Stimulated activated CD8-positive, alpha-beta memory T cell treated with anti-CD3 and anti-CD28 coated beads, Interleukin-12 subunit alpha, Interleukin-12 subunit beta, amount 100 ng/mL, for 24 hours (primary cell): ENCODE results near the gene ITLN2.
"Not testable (repeated sequence)": the region's sequence is repeated elsewhere in the genome, so short reads cannot be mapped to it uniquely, and the experiment has no call there.

Experiments used
- DNase-seq: peaks from one replicate; pipeline ENCODE4 v3.0.0-alpha.2; 2020; ENCODE audit errors: extremely low read depth

The ITLN2 gene

DNA sequence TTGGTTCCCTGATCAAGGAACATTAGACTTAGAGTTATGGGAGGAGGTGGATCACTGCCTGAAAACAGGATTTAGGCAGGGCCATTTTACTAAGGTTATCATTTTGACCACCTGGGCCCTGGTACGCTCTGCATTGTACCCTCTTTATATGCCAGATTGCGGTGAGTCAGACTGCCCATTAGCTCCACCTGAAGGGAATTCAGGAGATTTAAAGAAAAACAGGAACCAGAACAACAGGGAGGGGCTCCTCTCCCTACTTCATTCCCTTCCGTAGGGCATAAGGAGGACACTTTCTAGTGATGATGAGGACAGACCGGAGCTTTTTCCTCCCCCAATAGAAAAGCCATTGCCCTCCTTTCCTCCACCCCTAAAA, 49.0 kb downstream of the ITLN2 start:
- DNase-seq, result no peak

GRCh38 chr1:160904783-160905616, 49.6 kb downstream of the ITLN2 start:
- no peak for DNase-seq

DNA sequence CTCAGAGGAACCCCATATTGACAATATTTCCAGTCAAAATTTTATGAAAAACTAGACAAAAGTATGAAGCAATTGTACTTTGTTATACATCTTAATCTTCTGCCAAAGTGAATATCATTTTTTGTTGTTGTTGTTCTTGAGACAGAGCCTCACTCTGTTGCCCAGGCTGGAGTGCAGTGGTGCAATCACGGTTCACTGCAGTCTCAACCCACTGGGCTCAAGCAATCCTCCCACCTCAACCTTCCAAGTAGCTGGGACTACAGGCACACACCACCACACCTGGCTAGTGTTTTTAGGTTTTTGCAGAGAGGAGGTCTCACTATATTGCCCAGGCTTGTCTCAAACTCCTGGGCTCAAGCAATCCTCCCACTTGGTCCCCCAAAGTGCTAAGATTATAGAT, 52.4 kb downstream of the ITLN2 start:
- not testable (repeated sequence) for DNase-seq

DNA sequence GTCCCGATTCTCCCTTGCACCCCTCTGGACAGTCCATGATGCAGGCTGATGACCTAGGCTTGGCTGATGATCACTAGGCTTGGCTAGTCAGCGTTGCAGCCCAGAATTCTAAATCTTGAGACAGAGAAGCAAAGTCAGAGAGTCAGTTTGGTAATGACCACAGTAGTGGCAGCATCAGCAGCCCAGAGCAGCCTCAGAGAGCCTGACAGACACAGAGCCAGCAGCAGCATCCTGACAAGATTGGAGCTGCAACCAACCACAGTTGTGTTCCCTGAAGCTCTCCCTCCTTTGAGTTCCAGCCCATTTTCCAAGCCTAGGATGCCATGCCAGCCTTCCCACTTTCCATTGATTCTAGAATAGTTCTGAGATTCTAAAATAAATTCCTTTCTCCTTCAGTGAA, 52.8 kb downstream of the ITLN2 start:
- no peak for DNase-seq

DNA sequence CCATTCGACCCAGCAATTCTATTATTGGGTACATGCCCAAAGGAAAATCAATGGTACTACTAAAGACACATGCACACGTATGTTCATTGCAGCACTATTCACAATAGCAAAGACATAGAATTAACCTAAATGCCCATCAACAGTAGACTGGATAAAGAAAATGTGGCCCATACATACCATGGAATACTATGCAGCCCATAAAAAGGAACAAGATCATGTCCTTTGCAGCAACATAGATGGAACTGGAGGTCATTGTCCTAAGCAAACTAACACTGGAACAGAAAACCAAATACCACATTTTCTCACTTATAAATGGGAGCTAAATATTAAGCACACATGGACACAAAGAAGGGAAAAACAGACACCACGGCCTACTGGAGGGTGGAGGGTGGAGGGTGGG, 53.9 kb downstream of the ITLN2 start:
- DNase-seq, result not testable (repeated sequence)
